HL-60/S4 treated with retinoic acid at 250 ng/mL for 4 days and 3 days (cell line): Measurements from ENCODE around the gene KCTD17.

ENCODE experiments used
- in situ Hi-C: fragments of 300-500 bp; cut with MboI; formaldehyde crosslinking; loops from 2 replicates; pipeline ENCODE4 v1.7.0; 2022; ENCODE audit warnings: low sequenced_read_pairs

KCTD17 gene

DNA sequence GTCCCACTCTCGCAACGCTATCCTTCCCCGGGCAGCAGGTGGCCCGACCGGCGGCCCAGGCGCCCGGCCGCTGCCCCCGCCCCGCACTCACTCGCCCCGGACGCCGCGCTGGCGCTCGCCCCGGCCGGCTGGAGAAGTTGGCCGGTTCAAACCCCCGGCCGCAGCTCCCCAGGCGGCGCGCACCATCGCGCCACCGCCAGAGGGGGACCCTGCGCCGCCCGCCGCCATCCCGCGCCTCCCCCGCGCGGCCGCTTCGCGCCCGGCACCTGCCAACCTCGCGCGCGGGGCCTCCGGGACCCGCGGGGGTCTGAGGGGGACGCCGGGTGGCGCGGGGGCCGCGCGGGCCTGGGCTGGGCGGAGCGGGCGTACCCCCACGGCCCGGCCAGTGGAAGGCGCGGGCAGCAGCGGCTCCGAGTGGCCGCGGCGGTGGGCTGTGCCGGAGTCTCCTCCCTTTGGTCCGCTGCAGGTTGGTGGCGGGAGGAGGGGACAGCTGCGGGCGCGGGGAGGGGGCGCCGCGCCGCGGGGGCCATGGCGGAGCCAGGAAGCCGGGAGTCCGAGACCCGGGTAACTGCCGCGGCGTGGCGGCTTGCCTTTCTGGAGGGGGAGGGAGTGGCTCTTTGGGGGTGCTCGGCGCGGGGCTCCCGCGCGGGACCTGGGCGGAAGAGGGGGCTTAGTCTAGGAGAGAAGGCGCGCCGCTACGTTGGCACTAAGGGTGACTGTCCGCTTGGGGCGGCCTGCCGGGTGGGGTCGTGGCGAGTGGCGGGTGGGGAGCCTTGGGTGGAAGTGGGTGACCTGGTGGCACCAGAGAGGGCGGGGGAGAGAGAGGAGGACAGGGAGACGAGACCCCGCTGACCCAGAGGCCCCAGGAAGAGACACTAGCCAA is 32.0 kb upstream of the KCTD17 start, which contains the start of the genes MPST and TST:
Gene MPST, plus strand, starts transcription at position 434 of the 883 bp plus-strand sequence. Its CDS starts 95 bp downstream, at position 529.
Gene TST, minus strand, starts transcription at position 139 of the 883 bp plus-strand sequence. CDS start 715 bp downstream, outside the sequence.
- in situ Hi-C loops, result no loop called here

DNA sequence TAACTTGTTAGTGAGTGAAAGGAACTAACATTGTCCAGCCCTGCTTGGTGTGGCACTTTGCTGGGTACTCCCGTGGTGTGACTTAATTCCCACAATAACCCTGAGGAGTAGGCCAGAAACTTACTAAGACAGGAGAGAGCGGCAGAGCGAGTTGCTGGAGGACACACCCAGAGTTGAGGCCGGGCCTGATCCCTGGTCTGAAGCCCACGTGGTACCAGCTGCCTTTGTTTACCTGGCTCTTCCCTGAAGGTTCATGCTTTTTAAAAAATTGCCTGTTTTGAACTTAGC is 31.4 kb upstream of the KCTD17 start:
- in situ Hi-C loops, result no loop called here

- in situ Hi-C loops, result no loop called here
Measured at GRCh38 chr22:37021041-37021440, 30.5 kb upstream of the KCTD17 start.

GRCh38 chr22:37021710-37022482 is 29.6 kb upstream of the KCTD17 start:
- in situ Hi-C loops, result no loop called here

- in situ Hi-C loops, result no loop called here
Measured at GRCh38 chr22:37022483-37023337, 28.8 kb upstream of the KCTD17 start.

DNA sequence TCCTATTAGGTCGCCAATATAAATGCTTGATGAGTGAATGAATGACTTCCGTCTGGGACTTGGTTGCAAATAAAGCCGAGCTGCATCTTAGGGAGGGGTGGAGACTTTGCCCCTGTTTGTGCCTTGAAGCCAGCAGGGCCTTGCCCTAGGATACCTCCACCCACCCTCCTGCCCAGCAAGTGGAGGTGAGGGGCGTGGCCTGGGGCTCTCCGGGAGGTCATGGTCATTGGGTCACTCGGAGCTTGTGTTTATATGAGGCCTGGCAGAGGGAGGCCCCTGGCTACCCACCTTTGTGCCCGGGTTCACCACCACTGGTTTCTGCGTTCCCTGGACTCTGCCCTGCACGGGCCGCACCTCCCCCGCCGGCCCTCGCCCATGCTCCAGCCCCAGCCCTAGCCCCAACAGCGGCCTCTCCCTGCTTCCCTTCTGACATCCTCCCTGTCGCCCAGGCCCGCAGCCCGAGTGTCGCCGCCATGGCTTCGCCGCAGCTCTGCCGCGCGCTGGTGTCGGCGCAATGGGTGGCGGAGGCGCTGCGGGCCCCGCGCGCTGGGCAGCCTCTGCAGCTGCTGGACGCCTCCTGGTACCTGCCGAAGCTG is 27.7 kb upstream of the KCTD17 start:
- in situ Hi-C loops, result no loop called here

GRCh38 chr22:37024339-37025157 is 27.0 kb upstream of the KCTD17 start:
- in situ Hi-C loops, result no loop called here

GRCh38 chr22:37025500-37026070 is 26.0 kb upstream of the KCTD17 start:
- in situ Hi-C loops, result no loop called here

- in situ Hi-C loops, result no loop called here
Measured at GRCh38 chr22:37026325-37026724, 25.2 kb upstream of the KCTD17 start.

DNA sequence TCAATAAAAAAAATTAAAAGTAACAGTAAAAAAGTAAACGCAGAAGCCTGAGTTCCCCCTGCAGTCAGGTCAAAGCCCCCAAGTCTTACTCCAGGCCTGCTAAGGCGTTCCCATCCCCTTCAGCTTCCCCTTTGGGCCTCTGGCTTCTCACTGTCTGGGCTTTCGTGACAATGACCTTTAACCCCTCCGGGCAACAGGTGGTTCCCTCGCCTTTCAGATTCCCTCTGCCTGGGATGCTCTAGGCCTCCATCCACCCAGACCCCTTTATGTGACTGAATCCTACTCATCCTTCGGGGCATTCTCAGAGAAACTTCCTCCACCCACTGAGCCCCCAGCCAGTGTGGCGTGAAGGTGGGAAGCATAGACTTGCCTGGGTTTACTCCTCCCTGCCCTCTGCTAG is 24.0 kb upstream of the KCTD17 start:
- in situ Hi-C loops, result no loop called here

DNA sequence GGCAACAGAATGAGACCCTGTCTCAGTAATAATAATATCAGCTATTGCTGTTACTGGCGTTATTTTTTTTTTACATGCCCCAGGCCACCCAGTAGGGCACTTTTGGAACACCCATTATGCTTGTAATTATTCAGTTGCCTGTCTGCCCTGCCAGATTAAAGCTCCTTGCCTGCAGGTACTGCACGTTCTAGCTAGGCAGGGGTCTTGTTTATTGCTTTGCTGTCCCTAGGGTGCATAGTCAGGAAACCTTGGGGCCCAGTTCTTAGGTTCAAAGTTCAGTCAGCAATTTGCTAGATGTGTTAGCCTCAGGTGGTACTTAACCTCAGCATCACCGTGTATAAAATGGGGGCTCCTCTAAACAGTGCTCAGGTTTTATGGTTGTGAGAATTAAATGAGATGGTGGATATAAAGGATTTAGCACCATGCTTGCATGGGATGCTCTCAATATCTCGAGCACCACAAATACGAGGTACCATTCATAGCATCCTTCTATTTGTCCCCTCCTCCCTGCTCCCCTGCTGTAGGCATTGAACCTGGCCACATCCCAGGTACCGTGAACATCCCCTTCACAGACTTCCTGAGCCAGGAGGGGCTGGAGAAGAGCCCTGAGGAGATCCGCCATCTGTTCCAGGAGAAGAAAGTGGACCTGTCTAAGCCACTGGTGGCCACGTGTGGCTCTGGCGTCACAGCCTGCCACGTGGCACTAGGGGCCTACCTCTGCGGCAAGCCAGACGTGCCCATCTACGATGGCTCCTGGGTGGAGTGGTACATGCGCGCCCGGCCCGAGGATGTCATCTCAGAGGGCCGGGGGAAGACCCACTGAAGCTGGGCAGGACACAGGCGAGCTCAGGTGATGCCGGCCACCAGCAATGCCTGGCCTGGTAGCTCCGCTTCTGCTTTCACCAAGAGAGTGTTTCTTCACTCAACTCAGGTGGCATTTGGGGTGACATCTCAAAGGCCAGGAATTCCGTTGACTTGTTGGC is 22.6 kb upstream of the KCTD17 start:
- in situ Hi-C loops, result no loop called here

- in situ Hi-C loops, result no loop called here
Measured at GRCh38 chr22:37030560-37031281, 20.8 kb upstream of the KCTD17 start.

- in situ Hi-C loops, result no loop called here
Measured at GRCh38 chr22:37032134-37032534, 19.4 kb upstream of the KCTD17 start.

DNA sequence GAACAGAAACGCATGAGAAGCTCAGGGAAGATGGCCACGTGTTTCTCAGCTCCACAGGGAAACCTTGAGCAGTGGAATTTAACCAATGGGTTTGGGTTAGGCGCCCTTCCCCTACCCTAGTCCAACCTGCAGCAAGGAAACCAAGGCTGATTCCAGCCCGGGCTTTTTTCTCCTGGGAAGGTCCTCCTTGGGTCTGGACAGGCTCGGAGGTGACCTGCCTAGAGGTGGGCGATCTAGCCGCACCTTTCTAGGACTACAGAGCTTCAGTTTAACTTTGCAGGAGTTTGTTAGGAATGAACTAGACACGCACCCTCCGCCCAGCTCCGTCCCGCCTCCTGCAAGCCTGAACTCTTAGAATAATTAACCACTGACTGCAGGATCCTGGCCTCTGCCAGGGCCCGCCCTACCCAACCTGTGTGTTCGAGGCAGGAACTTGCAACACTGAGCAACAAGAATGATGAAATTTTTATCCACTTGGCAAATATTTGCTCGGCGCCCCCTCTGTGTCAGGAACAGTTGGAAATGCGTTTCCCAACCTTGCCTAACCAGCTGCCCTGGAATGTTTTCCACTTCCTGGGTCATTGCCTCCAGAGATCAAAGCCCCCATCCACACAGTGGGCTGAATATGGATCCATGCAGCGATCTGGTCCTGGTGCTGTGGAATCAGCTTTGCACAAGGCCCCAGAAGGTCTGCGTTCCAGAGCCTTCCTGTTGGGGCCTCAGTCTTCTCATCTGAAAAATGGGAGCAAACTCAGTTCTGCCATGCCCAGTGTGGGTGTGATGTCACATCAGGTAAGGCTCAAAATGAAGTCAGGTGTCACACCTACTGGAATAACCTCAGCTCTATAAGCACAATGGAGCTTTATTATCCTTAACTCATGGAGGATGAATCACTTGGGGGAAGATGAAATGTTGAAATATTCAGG is 18.7 kb upstream of the KCTD17 start:
- in situ Hi-C loops, result no loop called here

- in situ Hi-C loops, result no loop called here
Measured at GRCh38 chr22:37033605-37034430, 17.7 kb upstream of the KCTD17 start.
